Activated T-cell treated with anti-CD3 and anti-CD28 coated beads, Interleukin-2, amount 50 U/mL, for 24 hours (primary cell): ENCODE results near the gene RGL1.
A peak's percentile ranks its signal among the peaks of the same experiment; 100 is the strongest.

Source experiments
- DNase-seq: peaks from one replicate; pipeline ENCODE4 v3.0.0-alpha.2; 2020
- H3K27ac Mint-ChIP-seq: 2 replicates; pipeline ENCODE4 v1.8.0; 2020; ENCODE audit warnings: mild to moderate bottlenecking, mixed read lengths
- H3K27me3 Mint-ChIP-seq: 2 replicates; pipeline ENCODE4 v1.8.0; 2020; ENCODE audit warnings: mixed read lengths
- H3K36me3 Mint-ChIP-seq: 2 replicates; pipeline ENCODE4 v1.8.0; 2020; ENCODE audit warnings: low read depth, mixed read lengths
- H3K4me1 Mint-ChIP-seq: 2 replicates; pipeline ENCODE4 v1.8.0; 2020; ENCODE audit warnings: low read depth, mixed read lengths
- H3K4me3 Mint-ChIP-seq: 2 replicates; pipeline ENCODE4 v1.8.0; 2020; ENCODE audit warnings: mild to moderate bottlenecking, moderate library complexity, mixed read lengths
- H3K9me3 Mint-ChIP-seq: 2 replicates; pipeline ENCODE4 v1.8.0; 2020; ENCODE audit warnings: mixed read lengths

Gene RGL1

GRCh38 chr1:183879494-183879893, 74.6 kb downstream of the RGL1 start:
- H3K27me3 Mint-ChIP-seq, result no peaks in the 10 kb centered on the region
- no peak for DNase-seq
- no peaks in the 10 kb centered on the region for H3K36me3 Mint-ChIP-seq
- no peak overlapping the region for H3K4me3 Mint-ChIP-seq
- H3K9me3 Mint-ChIP-seq, result no peaks in the 10 kb centered on the region
- no peak overlapping the region for H3K27ac Mint-ChIP-seq
- peaks cover 1% of the 10 kb centered on the region for H3K4me1 Mint-ChIP-seq

GRCh38 chr1:183879966-183880365, 75.0 kb downstream of the RGL1 start:
- Mint-ChIP-seq H3K27ac (no peak overlapping the region), H3K36me3 (no peaks in the 10 kb centered on the region), H3K4me1 (no peaks in the 10 kb centered on the region), H3K9me3 (no peaks in the 10 kb centered on the region), H3K4me3 (no peak overlapping the region), H3K27me3 (no peaks in the 10 kb centered on the region)
- no peak for DNase-seq

- Mint-ChIP-seq H3K4me3 (no peak overlapping the region), H3K36me3 (no peaks in the 10 kb centered on the region), H3K27ac (no peak overlapping the region), H3K9me3 (no peaks in the 10 kb centered on the region), H3K27me3 (no peaks in the 10 kb centered on the region), H3K4me1 (no peaks in the 10 kb centered on the region)
- no peak for DNase-seq
These were observed 75.8 kb downstream of the RGL1 start for GRCh38 chr1:183880531-183881243.

- no peaks in the 10 kb centered on the region for H3K27me3 Mint-ChIP-seq
- DNase-seq, result no peak
- no peaks in the 10 kb centered on the region for H3K4me1 Mint-ChIP-seq
- no peak overlapping the region for H3K4me3 Mint-ChIP-seq
- H3K9me3 Mint-ChIP-seq, result no peaks in the 10 kb centered on the region
- no peaks in the 10 kb centered on the region for H3K36me3 Mint-ChIP-seq
- H3K27ac Mint-ChIP-seq, result no peak overlapping the region
These were observed 76.6 kb downstream of the RGL1 start for GRCh38 chr1:183881387-183882131.

- H3K4me1 Mint-ChIP-seq, result peaks cover 5% of the 10 kb centered on the region
- H3K36me3 Mint-ChIP-seq, result no peaks in the 10 kb centered on the region
- H3K4me3 Mint-ChIP-seq, result no peak overlapping the region
- no peak overlapping the region for H3K27ac Mint-ChIP-seq
- H3K27me3 Mint-ChIP-seq, result no peaks in the 10 kb centered on the region
- no peak for DNase-seq
- no peaks in the 10 kb centered on the region for H3K9me3 Mint-ChIP-seq
These were observed 77.6 kb downstream of the RGL1 start for GRCh38 chr1:183882335-183883167.

GRCh38 chr1:183883623-183884022, 78.7 kb downstream of the RGL1 start:
- no peak overlapping the region for H3K4me3 Mint-ChIP-seq
- no peaks in the 10 kb centered on the region for H3K36me3 Mint-ChIP-seq
- peaks cover 16% of the 10 kb centered on the region for H3K4me1 Mint-ChIP-seq
- DNase-seq, result no peak
- no peak overlapping the region for H3K27ac Mint-ChIP-seq
- H3K9me3 Mint-ChIP-seq, result no peaks in the 10 kb centered on the region
- no peaks in the 10 kb centered on the region for H3K27me3 Mint-ChIP-seq

- H3K27me3 Mint-ChIP-seq, result no peaks in the 10 kb centered on the region
- H3K4me3 Mint-ChIP-seq, result no peak overlapping the region
These were observed 79.6 kb downstream of the RGL1 start for GRCh38 chr1:183884526-183884925.

GRCh38 chr1:183885142-183885735, 80.3 kb downstream of the RGL1 start:
- no peak for DNase-seq
- no peaks in the 10 kb centered on the region for H3K27me3 Mint-ChIP-seq
- H3K36me3 Mint-ChIP-seq, result no peaks in the 10 kb centered on the region
- H3K9me3 Mint-ChIP-seq, result no peaks in the 10 kb centered on the region
- H3K4me1 Mint-ChIP-seq, result peaks cover 30% of the 10 kb centered on the region
- H3K4me3 Mint-ChIP-seq, result no peak overlapping the region
- H3K27ac Mint-ChIP-seq, result no peak overlapping the region

More at GRCh38 chr1:183884526-183884925, 79.6 kb downstream of the RGL1 start:
- no peak for DNase-seq
- Mint-ChIP-seq H3K27ac (no peak overlapping the region), H3K9me3 (no peaks in the 10 kb centered on the region), H3K36me3 (no peaks in the 10 kb centered on the region), H3K4me1 (peaks cover 25% of the 10 kb centered on the region)

GRCh38 chr1:183886083-183886828, 81.3 kb downstream of the RGL1 start:
- no peak overlapping the region for H3K4me3 Mint-ChIP-seq
- no peak overlapping the region for H3K27ac Mint-ChIP-seq
- H3K27me3 Mint-ChIP-seq, result no peaks in the 10 kb centered on the region
- no peaks in the 10 kb centered on the region for H3K36me3 Mint-ChIP-seq
- no peaks in the 10 kb centered on the region for H3K9me3 Mint-ChIP-seq
- peaks cover 30% of the 10 kb centered on the region for H3K4me1 Mint-ChIP-seq
- no peak for DNase-seq

- Mint-ChIP-seq H3K36me3 (no peaks in the 10 kb centered on the region), H3K4me1 (peaks cover 30% of the 10 kb centered on the region), H3K9me3 (no peaks in the 10 kb centered on the region), H3K27me3 (no peaks in the 10 kb centered on the region), H3K27ac (no peak overlapping the region), H3K4me3 (no peak overlapping the region)
- DNase-seq, result no peak
These were observed 81.9 kb downstream of the RGL1 start for GRCh38 chr1:183886853-183887252.

- H3K4me1 Mint-ChIP-seq, result peaks cover 30% of the 10 kb centered on the region
- peak overlapping the region; percentile 35 for H3K27ac Mint-ChIP-seq
- no peak for DNase-seq
- no peaks in the 10 kb centered on the region for H3K36me3 Mint-ChIP-seq
- no peak overlapping the region for H3K4me3 Mint-ChIP-seq
- no peaks in the 10 kb centered on the region for H3K27me3 Mint-ChIP-seq
- H3K9me3 Mint-ChIP-seq, result no peaks in the 10 kb centered on the region
These were observed 83.2 kb downstream of the RGL1 start for GRCh38 chr1:183887826-183888819.

GRCh38 chr1:183889095-183889494, 84.2 kb downstream of the RGL1 start:
- Mint-ChIP-seq H3K36me3 (no peaks in the 10 kb centered on the region), H3K27me3 (no peaks in the 10 kb centered on the region), H3K9me3 (no peaks in the 10 kb centered on the region), H3K27ac (no peak overlapping the region), H3K4me1 (peaks cover 30% of the 10 kb centered on the region), H3K4me3 (no peak overlapping the region)
- no peak for DNase-seq
